Posterior cingulate gyrus (tissue), 11 donors: ENCODE measurements around the gene QSOX1.

Source experiments
- DNase-seq, 10 donors: peaks; one replicate each; pipeline versions ENCODE4 v3.0.0 to v3.0.0-alpha.2; 2020 to 2021; ENCODE audit warnings: mixed read lengths in 3 of 10
- intact Hi-C: fragments of 100-400 bp; cut with DNase I; formaldehyde crosslinking; loops from one replicate; pipeline ENCODE4 v1.15.1; 2023

The QSOX1 gene

DNA sequence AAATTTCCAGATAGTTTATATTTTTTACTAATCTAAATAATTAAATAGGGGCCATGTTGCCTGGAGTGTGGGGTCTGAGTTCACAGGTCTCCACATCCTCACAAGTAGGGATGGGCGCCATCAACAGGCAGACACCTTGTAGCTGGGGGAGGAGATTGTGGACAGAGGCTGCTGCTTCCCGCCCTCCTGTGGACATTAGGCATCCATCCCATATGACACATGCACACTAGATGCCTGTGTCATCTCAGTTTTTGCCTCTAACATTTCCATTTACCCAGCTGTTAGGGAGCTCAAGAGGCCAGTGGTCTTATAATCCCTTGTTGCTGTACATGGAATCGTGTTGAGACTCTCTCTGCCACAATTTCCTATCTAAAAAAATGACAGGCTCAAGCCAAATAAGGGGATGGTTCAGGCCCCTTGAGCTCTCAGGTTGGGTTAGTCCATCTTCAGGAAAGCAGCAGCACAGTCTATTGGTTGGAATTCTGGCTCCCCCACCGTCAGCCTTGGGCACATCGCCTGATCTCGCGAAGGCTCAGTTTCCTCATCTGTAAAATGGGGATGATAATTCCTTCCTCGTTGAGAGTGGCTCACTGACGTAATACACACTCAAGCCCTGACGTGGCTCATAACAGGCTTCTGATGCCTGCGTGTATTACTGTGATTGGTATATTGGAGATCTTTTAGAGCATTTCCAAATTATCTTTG is 89.0 kb downstream of the QSOX1 start:
- intact Hi-C loops: no loop called here
- peak in 2 of 10 donors; percentile 14 to 26 for DNase-seq

DNA sequence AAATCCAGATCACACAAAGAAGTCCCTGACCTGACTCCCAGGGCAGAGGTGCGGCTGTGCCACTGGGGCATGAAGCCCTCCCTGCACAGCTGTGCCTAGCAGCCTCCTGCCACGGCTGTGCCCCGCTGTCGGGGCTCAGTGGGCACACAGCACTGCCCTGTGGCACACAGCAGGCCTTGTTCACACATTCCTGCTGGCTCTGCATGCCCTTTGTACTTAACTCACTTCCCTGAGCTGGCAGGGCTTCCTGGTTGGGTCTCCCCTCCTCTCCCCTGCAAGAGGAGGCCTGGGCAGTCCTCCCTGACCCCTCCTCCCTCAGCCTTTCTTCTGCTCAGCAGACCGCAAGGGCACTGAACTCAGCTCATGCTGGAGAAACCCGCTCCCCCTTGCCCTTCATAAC is 90.2 kb downstream of the QSOX1 start:
- peak in 1 of 10 donors; percentile 11 for DNase-seq
- intact Hi-C loops: no loop called here

DNA sequence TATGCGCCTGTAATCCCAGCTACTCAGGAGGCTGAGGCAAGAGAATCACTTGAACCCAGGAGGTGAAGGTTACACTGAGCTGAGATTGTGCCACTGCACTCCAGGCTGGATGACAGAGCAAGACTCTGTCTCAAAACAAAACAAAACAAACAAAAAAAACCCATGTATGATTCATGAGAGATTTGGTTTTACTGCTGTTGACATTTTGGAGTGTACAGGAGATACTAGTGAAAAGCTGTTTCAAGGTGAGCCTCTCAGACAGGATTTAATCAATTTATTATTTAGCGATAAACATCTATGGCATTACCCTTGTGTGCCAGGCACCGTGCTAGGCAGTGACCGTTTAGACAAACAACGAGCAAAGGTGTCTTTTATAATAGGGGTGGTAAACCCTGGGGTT is 91.9 kb downstream of the QSOX1 start:
- intact Hi-C loops: no loop called here
- peak in 1 of 10 donors; percentile 20 for DNase-seq

DNA sequence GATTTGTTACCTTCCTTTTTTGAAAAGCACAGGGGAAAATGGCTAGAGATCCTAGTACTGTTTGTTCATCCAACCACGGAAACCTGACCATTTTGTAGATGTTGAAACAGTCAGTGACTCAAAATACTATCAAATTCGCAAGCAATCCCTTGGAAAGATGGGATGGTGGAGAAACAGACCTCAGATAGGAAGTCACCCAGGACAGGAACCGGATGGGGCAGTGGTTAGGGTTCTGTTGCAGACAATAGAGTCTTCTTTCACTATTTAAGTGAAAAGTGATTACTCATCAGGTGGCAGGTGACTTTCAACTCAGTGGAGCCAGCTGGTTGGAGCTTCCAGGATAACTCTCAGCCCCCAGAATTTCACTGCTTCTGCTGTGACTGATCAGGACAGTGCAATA is 92.4 kb downstream of the QSOX1 start:
- intact Hi-C loops: no loop called here
- peak in 1 of 10 donors; percentile 17 for DNase-seq

DNA sequence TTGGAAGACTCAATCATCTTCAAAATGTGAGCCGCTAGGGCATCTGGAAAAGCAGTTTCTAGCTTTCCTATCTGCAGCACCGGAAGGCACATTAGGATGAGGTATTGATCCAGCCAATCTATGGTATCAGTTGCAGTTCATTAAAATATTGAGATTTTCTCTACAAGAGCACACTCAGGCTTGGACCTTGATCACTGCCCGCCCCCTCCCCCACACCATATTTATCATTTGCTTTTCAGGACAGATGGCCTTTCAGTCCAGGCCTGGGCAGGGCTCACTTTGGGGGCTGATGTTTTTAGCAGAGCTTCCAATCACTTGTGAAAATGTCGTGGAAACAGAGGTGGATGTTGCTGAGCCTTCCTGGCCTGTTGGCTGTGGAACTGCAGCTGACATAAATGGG is 92.9 kb downstream of the QSOX1 start:
- peak in 1 of 10 donors; percentile 18 for DNase-seq
- intact Hi-C loops: no loop called here

DNA sequence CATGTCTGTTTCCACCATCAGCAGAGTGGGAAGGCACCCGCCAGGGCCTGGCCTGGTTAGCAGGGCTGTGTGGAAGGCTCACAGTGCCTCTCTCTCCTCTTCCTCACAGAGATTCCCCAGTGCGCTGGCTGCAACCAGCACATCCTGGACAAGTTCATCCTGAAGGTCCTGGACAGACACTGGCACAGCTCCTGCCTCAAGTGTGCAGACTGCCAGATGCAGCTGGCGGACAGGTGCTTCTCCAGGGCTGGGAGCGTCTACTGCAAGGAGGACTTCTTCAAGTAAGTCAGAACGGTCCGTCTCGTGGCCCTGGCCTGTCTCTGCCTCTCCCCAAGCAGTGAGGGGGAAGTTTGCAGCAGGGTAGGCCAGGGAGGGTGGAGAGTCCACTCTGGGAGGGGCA is 93.5 kb downstream of the QSOX1 start:
- peak in 2 of 10 donors; percentile 64 to 67 for DNase-seq
- intact Hi-C loops: no loop called here

DNA sequence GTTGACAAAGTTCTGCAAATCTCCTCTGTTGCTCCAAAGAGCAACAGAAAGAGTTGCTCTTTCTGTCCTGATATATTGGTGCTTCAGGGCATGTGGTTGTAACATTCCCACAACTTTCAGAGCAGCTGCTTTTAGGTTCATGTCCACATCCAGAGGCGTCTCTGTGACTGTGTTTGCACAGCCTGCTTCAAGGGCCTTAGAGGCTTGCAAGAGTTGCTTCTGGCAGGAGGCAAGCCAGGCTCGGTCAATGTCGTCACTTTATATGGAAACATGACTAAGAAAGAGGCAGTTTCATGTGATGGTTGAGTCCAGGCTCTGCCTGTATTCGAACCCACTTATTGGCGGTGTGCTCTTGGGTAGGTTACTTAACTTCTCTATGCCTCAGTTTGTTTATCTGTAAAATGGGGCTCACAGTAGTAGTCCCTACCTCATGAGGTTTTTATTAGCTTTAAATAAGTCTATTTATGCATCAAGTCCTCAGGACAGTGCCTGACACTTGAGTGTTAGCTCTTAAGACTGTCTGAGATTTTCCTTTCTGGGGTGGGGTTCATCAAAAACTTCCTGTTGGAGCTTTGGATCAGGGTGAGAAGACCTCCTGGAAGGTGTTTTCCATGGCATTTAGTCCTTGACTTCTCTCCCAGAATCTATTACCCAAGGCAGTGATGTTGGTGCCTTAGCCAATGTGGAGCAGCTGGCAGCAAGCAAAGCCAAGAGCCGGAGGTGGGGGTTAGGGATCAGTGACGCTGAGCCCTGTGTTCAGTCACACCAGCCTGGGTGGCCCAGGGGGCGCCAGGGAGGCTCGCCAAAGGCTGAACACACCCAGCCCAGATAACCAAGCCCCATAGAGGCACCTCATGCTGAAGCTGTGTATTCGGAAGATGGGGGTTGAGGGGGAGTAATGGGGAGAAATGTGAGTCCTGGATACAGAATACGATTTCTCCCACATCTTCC is 94.3 kb downstream of the QSOX1 start:
- intact Hi-C loops: no loop called here

DNA sequence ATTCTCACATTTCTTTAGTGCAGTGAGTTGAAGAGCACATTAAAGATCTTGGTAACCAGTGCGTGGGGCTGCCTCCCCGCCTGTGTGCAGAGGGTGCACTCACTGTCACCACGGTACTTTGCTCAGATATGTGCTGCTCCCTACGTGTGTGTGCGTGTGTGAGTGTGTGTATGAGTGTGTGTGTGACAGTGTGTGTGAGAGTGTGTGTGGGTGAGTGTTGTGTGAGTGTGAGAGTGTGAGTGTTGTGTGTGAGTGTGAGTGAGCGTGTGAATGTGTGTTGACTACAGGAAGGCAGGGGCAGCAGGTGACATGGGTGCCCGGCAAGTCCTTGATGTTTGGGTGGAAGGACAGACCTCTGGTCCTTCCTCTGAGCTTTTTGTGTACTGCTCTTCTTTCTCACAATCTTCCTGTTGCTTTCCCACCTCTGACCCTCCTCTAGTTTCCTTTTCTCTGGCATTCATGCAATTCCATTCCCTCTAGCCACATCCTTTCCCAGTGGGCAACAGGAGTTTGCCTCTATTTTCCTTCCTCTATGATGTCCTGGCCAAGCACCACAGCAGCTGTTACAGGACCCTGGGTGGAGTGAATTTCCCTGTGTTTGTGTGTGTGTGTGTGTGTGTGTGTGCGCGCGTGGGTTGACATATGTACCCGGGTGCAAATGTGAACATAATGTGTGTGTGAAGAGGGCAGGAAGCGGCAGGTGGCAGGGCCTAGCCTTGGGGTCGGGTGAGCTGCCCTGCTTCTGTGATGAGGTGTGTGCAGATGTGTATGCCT is 95.2 kb downstream of the QSOX1 start:
- intact Hi-C loops: loop anchor here (5.0 kb wide), 1 partner anchor 232 kb away; no protein-coding TSS in a partner anchor
- peak in 2 of 10 donors; percentile 15 to 24 for DNase-seq

More for the DNA sequence above, 94.3 kb downstream of the QSOX1 start:
- peak in 1 of 10 donors; percentile 51 for DNase-seq

DNA sequence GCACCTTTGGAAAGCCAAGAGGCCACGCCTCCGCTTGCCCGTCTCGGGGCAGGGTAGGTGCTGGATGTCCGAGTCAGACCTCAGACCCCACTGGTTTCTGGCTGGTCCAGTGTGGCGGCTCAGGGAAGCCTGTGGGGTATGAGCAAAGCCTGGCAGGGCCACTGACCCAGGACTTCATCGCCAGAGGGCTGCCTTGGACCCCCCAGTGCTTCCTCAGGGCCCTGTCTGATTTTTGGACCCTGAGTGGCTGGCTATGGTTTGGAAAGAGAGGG is 95.8 kb downstream of the QSOX1 start:
- DNase-seq: peak in 2 of 10 donors; percentile 68 to 69
- intact Hi-C loops: loop anchor here (5.0 kb wide), 1 partner anchor 232 kb away; no protein-coding TSS in a partner anchor

DNA sequence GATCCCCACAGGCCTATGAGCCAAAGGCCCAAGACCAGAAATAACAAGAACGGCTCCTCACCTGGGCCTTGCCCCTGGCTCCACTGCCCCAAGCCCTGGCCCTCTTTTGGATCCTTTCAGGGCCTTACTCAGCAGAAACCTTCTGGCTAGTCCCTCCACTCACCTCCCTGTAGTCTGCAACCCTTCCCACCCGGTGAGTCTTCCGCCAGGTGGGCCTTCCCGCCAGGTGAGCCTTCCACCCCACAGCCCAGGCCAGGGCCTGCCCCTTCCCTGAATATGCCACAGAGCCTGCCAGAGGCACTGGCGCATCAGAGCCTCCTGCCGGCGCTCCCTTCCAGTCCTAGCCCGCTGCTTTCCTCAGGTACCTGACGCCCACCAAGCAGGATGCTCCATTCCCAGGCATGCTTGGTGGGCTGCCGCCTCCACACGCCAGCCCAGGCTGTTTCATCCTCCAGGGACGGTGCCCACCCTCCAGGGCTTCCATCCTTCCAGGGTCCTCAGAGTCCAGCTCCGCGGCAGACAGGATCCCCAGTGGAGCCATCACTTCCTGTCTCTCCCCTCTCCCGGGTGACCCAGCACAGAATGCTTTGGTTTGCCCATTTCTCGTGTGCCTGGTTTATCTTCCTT is 96.3 kb downstream of the QSOX1 start:
- peak in 2 of 10 donors; percentile 45 to 58 for DNase-seq
- intact Hi-C loops: loop anchor here (5.0 kb wide), 1 partner anchor 231 kb away; no protein-coding TSS in a partner anchor

DNA sequence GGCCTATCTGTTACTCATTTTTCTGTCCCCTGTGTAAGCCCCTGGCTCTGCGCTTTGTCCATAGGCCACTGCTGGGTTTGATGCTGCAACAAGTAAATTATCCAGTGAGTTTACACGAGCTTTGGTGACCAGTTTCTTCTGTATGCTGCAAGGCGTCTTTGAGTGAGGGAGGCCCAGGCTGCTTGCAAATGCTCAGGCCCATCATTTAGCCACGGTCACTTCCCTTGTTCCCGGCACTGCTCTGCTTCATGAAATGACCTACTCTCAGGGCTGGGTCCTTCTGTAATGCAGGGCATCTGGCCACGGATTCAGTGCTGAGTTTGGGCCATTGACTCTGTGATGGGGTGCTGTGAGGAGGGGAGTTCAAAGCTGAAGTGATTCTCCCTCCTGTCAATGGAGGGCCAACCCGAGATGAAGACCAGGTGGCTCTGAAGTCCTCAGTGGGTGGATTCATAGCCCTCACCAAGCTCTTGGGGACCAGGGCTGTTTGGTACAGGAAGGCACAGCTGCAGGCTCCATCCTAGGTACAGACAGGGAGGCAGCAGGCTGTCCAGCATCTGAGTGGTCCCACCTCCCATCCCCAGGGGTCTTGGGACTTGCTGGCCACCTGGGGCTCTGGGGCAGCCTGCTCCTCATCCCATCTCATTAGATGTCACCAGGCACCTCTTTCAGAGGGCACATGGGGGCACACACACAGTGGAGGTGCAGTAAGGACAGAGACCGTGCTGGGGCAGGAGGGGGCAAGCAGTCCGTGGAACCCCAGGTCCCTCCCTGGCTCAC is 97.0 kb downstream of the QSOX1 start:
- intact Hi-C loops: loop anchor here (5.0 kb wide), 1 partner anchor 231 kb away; no protein-coding TSS in a partner anchor
- peak in 1 of 10 donors; percentile 75 for DNase-seq

DNA sequence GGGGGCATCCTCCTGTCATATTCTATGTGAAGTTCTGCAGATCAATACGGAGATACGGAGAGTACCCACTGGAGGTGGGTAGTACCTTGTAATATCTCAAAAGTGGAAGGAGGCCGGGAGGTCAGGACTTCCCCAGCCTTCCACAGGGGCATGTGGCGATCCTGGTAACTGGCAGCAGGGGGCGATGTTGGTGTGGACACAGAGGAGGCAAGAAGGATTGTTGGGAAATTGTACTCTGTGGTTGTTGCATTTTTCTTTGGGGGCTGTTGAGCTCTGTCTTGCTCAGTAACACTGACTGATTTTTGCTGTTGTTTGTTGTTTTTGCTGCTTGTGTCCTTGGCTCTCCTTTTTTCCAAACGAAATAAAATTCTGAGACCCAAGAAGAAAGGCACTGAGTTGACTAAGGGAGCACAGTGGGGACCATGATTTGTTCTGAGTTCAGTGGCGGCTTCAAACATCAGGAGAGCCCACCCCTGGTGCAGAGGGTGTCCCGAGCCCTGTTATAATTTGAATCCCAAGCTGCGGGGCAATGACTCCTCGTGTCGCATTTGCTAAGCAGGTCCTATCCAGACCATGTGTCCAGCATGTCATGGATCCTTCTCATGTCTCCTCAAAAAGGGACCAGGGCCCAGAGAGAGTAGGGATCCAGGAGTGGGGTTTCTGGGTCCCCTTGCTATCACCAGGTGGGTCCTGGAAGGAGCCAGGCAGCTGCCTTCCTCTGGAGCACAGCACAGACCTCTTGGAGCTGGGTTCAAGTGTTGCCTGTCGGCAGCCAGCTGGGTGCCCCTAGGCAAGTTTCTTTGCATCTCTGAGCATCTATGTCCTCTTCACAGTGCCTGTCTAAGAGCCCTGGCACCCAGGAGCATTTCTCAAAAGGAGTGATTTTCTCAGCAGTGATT is 98.2 kb downstream of the QSOX1 start:
- intact Hi-C loops: loop anchor here (5.0 kb wide), 1 partner anchor 229 kb away; no protein-coding TSS in a partner anchor
- peak in 7 of 10 donors; percentile 44 to 87 (median 57) for DNase-seq
